Fibroblast of skin of scalp (primary cell): Measurements from ENCODE around the gene FCN2.

ENCODE experiments used
- DNase-seq: peaks from one replicate; pipeline ENCODE4 v3.0.0-alpha.2; 2013

The FCN2 gene

DNA sequence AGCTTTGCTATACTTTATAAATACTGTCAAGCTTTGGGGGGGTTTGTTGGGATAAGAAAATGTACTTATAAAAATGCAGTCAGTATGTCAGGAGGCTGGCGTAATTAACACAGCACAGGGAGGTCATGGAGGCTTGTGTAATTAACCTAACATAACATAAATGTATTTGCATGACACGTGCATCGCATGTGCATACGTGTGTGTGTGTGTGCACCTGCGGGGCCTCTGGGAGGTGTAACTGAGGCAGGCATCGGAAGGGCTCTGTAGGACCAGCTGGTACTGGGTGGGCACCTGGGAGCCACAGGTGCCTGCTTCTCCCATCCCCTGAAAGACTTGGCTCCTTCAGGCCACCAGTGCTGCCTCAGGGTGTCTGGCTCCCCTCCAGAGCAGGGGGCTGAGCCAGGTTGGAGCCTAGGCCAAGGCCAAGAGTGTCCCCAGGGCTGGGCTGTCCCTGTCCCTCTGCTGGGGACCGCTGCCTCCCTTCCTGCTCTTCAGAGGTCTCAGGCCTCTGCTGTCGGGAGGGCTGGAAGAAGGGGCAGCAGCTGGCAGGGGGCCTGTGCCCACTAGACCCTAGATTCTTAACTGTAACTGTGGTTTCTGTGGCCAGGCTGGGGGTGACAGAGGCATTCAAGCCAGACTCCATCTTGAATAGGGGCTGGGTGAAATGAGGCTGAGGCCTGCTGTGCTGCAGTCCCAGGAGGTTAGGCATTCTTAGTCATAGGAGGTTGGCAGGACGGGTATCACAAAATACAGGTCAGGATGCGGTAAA is 9.0 kb downstream of the FCN2 start:
- DNase-seq, result no peak

DNA sequence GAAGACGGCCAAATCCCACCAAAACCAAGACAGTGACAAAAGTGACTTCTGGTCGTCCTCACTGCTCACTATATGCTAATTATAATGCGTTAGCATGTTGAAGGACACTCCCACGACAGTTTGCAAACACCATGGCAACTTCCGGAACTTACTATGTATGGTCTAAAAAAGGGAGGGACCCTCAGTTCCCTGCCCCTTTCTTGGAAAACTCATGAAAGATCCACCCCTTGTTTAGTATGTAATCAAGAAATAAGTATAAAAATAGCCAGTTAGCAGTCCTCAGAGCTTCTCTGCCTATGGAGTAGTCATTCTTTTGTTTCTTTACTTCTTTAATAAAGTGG is 9.5 kb downstream of the FCN2 start:
- no peak for DNase-seq

DNA sequence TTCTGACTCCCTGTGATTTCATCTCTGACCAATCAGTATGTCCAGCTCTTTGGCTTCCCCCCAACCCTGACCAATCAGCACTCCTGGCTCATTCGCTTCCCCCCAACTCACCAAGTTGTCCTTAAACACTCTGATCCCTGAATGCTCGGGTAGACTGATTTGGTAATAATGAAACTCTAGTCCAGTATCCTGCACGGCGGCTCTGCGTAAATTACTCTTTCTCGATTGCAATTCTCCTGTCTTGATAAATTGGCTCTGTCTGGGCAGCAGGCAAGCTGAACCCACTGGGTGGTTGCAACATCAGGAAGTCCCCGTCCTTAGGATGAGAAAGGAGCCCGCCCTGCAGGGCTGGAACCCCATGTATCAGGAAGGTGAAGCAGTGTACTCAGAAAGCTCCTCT is 10.4 kb downstream of the FCN2 start:
- no peak for DNase-seq

DNA sequence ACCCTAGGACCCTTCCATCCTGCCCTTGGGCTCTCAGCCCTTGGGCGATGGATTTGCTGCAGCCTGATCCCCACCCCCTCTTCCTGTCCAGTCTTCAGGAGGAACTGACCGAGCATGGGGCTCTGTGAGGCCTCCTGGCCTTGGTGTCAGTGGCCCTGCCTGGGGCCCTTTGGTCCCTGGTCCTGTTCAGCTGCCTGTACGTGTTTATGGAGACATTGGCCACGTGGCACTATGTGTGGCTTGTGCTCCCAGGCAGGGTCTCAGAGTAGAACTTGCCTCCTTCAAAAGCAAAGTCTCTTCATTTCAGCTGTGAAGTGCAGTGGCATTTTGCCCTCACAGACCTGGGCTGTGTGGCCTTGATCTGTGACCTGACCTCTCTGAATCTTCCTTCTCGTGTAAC is 11.1 kb downstream of the FCN2 start:
- DNase-seq, result no peak

DNA sequence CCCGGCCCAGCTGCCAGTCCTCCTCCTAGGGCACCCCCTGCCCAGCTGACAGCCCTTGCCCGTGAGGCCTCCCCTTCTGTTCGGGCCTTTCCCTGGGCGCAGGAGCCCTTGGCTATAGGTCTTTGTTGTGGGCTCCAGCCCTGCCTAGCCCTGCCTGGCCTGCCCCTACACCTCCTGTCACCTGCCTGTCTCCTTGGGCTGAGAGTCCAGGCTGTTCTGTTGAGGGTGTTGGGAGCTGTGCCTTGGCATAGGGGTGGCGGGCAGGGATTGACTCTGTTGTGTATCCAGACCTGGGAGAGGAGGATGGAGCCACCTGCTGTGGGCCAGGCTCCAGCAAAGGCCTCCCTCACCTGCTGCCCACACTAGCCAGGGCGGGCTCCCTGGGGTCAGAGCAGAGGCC is 11.6 kb downstream of the FCN2 start:
- no peak for DNase-seq

DNA sequence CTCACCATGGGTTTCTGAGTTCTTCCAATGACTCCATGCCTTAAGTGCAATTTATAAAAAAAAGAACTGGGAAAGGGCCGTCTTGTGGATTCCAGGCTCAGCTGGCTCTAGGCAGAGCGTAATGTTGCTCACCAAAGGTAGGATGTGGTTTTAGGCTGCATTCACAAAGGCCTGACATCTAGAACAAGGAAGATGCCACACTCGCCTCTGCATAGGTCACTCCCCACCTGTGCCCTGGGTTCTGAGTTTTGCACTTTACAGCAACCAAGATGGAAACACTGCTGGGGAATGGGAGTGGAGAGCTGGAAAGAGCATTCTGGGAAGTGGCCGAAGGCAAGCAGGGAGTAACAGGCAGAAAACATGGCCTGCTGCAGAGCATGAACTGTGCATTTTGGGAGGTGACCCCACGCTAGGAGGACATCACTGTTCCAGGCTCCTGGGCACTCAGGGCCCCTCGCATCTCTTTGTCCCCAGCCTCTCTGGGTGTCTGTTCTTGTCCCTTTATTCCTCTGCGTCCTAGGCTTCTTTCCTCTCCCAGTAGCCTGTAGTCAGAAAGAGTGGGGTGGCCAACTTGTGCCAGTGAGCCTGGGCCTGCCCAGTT is 12.3 kb downstream of the FCN2 start:
- no peak for DNase-seq

DNA sequence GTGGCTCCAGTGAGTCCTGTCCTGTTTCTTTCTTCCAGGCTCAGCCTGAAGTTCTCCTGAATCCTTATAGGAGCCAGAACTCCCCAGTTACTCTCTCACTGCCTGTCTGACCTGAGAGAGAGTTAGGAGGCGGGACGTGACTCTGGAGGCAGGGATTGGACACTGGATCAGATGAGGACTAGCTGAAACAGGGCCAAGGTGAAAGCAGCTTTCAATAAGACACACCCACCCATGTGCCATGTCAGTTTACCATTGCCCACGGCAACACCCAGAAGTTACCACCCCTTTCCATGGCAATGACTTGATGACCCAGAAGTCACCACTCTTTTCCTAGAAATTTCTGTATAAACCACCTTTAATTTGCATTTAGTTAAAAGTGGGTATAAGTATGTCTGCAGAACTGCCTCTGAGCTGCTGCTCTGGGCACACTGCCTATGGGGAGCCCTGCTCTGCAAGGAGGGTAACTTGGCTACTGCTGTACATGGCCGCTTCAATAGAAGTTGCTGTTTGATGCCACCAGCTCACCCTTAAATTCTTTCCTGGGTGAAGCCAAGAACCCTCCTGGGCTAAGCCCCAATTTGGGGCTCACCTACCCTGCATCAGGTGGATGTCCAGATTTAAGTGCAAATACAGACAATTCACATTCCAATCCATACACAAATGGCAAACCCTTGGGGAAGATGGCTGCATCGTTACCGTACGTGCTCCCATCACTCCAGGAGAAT is 13.7 kb downstream of the FCN2 start:
- DNase-seq, result no peak

DNA sequence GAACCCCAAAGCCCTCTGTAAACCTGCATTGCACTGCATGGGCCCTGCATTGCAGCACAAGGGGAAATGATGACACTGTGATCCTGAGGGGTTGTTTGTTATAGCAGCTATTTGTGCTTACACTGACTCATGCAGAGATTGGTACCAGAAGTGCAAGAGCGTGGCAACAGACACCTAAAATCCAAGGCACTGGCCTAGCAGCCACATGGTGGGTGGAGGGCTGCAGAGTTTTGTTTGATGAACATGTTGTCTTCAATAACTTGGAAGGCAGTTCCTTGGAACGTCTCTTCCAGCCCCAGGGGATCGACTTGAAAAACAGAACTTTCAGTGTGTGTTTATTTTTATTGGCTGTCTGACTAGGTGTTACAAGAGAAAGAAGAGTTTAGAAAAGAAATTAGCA is 14.5 kb downstream of the FCN2 start:
- DNase-seq, result peak; percentile 23

DNA sequence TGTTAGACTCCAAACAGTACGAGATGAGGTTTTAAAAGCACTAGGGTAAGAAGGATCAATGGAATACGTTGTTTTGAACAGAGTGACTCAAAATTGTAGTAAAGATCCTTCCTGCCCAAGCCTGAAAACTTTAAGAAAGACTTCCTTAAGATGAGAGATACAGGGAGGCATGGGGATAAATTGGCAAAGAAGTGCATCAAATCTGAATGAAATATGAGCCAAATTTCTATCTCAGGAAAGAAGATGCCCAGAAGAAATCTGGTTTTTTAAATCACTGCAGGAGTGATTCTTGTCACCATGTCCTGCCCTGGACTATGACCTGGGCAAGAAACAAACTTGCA is 14.9 kb downstream of the FCN2 start:
- no peak for DNase-seq

DNA sequence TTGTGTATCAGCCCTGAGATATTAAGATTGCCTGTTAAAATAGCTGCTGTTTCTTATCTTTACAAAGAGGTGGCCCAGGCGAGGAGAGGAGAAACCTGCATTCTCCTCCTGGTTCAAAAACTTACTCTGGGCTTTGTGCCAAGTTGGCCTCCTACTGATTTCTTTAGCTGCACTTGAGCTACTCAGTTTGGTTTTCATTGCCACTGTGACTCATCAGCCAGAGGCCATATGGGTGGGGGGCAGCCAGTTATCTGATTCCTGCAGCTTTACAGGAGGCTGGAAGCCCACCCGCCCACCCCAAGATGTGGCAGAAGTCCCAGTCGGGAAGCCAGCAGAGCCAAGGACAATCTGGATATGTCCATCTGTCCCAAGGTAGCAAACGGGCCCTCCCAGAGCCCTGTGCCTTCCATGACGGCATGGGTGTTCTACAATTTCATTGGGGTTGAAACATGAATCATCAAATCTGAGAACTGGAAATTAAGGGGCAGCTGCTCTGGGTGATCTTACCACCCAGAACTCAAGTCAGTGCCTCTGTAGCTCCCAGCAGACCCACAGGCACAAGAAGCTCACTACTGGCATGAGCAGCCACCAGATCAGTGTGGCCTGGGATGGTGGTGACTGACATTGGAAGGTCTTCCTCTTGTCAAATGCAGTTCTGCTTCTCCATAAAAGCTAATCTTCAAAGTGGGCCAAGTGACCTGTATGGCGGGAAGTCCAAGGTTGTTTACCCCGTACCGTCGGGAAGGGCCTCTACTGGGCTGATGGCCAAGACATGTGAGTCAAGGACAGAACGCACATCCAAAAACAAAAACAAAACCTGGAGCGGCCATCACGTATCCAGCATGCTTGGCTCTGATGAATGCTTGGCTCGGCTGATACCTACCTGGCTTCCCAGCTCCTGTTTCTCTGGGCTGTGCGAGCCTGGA is 15.6 kb downstream of the FCN2 start:
- peak; percentile 78 for DNase-seq

DNA sequence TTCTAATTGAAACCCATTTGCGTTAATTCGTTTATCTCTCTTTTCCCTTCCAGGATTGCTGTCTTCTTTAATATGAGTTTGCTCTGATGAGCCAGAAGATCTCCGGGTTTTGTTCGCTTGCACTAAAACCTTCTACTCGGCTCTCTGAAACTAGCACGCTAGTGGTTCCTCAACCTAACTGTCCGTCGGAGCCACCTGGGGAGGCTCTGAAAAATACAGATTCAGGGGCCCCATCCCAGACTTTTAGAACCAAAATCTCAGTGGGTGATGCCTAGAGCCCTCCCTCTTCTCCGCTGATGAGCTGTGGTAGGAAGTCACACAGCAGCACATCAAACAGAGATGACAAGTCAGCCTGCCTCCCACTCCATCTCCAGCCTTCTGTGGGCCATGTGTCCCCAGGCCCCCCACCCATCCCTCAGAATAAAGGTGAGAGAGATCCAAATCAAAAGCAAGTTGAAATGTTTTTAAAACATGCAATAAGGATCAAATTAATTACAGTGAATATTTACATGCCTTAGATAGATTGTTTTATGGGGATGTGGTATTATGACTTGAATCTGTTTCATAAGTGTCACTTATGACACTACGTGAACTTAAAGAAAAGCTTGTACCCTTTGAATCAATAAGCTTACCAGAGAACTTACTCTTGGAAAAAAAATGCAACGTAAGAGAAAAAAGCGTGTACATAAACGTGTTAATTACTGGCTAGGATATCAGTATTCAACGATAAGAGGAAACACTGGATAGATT is 16.4 kb downstream of the FCN2 start:
- no peak for DNase-seq

DNA sequence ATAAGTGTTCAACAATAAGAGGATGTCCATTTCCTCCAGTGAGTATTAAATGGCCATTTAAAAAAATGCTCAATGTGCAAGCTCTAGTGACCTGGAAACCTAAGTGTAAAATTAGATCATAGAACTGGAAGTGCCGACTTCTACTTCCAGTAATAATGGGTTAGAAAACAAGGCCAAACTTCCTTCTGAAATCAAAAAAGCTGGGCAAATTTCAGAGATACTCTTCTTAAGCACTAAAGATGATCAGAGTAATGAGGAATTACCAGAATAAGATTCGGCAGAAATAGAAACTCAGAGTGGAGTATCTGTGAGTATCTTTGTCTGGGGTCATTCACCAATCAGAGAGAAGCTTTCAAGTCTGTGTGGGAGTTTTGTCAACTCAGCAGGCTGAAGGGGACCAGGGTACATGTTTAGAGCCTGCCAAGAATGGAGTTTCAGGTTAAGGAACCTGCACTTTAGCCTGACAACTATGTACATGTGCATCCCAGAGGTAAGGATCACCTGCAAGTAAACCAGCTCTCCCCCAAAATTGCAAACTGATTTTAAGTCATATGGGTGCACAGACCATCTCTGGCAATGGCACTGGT is 17.1 kb downstream of the FCN2 start:
- no peak for DNase-seq

DNA sequence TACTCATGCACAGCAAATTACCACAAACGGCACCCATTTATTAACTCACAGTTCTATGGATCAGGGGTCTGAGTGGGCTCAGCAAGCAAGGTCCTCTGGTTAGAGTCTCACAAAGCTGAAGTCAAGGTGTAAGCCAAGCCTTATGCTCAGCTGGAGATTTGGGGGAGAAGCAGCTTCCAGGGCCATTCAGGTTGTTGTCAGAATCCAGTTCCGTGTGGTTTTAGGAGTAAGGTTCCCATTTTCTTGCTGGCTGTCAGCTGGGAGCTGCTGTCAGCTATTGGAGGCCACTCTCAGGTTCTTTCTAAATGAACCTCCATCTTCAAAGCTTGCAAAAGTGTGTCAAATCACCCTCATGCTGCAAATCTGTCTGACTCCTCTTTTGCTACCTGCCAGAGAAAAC is 17.7 kb downstream of the FCN2 start:
- no peak for DNase-seq

DNA sequence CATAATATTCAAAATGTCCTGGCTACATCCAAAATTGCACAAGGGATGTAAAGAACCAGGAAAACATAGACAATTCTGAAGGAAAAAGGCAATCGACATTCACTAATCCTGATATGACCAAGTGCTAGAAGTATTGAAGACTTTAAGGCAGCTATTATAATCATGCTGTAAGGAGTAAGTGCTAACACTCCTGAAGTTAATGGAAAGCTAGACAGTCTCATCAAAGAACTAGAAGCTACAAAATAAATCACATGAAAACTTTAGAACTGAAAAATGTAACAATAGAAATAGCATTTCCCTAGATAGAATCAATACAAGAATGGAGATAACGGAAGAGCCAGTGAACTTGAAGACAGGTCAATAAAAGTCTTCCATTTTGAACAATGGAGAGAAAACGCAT is 18.6 kb downstream of the FCN2 start:
- no peak for DNase-seq

DNA sequence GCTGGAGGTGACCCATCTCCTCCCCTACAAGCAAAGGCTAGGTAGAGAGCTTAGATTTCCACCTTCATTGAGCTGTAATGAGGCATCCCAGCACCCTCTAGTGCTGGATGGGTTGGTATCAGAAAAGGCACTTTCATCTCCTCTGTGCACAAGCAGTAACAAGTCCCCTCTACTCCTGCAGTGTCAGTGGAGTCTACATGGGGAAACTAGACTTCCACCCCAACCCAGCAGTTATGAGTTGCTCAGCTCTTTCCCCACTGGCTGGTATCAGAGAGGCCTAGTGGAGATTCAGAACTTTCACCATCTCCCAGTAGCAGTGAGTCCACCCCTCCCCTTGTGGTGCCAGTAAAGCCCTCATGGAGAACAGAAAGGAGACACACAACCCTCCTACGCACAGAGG is 19.2 kb downstream of the FCN2 start:
- DNase-seq, result no peak

DNA sequence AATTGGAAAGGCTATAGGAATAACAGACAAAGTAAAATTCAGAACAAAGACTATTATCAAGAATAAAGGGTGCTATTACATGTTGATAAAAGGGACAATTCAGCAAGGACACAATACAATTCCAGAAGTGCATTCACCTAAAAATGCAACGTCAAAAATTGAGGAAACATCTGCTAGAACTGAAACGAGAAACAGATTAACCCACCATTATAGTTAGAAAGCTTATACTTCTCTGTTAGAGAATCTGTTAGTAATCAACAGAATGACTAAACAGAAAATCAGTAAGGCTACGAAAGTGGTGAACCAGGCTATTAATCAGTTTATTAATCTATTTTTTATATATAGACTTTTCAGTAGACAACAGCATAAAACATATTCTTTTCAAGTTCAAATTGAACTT is 22.3 kb downstream of the FCN2 start:
- no peak for DNase-seq

DNA sequence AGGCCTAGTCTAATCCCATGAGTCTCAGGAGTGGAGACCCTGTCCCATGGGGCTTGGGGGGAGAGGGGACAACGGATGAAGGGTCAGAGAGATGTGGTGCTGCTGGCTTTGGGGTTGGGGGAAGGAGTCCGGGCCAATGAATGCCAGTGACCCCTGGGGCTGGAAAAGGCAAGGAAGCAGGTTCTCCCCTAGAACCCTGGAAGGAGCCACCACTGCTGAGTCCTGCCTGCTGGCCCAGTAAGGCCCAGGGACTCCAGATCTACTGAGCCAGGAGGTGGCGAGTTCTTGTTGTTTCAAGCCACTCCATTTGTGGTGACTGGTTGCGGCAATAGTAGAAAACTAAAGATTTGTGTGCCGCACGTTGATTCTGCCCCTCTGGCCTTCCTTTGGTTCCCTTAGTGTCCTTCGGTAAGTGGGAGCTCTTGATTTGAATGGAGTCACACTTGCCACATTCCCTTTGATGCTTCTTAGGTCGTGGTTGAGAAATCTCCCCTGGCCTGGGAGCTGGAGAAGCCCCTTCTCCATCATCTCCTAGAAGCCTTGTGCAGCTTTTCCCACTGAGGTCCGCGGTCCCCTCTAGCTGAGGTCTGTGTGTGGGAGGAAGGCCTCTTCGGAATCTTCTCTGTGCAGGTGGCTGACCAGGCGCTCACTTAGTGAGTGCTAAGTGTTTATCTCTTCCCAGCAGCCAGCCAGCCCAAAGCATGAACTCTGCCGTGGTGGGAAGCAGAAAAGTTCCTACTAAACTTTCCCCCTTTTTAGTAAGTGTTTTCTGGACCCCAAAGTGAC is 28.1 kb downstream of the FCN2 start:
- DNase-seq, result no peak

DNA sequence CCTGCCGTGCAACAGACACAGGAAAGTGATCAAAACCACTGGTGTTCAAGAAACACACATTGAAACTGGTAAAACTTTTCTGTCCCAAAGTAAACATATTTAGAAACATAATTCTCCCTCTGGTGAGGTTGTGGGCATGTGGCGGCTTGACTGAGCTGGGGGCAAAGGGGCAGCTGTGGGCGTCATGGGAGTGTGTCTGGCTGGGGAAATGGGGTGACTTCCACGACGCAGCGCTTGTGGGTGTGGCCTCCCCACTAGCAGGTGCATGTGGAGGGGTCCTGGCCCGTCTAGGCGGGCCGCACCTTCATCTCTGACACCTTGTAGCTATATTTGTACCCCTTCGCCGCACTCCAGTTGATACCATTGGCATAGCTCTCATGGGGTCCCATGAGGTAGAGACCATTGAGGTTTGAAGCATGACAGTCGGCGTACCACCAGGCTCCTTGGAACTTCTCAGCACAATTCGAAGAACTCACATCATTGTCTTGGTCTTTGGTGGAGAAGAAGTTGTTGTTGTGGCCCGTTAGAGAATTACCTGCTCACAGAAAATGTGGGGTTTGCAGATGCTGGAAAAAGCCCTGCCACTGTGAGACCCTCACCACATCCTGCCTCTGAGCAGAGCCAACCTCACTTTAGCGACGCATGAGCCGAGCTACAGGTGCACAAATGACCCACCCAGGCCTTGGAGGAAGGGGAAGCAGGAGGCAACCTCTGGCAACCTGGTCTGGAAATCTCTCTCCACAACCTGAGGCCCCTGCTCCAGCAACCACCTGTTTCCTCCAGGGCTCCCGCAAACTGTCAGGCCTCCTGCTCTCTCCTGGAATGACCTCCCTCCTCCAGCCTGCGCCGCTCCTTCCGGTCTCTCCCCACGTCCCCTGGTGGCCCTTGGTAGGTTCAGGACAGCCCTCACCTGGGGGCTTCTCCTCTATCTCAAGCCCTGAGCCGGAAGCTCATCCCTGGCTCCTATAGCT is 29.2 kb downstream of the FCN2 start:
- no peak for DNase-seq

DNA sequence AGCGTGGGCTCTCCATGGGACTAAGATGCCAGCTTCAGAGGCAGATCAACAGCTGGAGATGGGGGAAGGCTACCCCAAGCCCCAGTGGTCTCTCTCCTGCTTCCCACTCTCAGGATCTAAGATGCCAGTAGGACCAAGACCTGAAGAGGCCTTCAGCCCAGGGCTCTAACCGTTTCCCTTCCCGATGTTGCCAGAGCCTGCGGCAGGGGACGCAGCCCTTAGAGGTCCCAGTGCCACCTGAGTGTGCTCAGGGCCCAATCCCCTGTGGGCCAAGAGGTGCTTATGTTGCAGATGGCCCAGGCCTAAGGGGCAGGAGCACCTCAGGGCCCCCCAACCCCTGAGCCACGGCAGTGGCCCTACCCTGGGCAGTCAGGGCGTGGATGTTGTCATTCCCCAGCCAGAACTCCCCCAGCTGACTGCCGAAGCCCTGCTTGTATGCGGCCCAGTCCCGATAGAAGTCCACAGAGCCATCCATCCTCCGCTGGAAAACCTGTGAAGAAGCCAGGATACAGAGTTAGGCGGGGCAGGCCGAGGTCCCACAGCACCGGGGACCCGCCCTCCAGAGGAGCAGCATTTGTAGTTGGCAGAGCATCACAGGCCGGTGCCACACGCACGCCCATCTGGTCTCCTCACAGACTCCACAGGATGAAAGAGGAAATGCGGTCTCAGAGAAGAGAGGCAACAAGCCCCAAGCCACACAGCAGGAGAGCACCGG is 31.7 kb downstream of the FCN2 start:
- no peak for DNase-seq
